Measurements from ENCODE around the gene SLC9A5. TPM values are rescaled to one million over a fixed set of nuclear protein-coding genes. Genes with fewer than 3 reads are reported as not detected.

Gene SLC9A5, protein sequence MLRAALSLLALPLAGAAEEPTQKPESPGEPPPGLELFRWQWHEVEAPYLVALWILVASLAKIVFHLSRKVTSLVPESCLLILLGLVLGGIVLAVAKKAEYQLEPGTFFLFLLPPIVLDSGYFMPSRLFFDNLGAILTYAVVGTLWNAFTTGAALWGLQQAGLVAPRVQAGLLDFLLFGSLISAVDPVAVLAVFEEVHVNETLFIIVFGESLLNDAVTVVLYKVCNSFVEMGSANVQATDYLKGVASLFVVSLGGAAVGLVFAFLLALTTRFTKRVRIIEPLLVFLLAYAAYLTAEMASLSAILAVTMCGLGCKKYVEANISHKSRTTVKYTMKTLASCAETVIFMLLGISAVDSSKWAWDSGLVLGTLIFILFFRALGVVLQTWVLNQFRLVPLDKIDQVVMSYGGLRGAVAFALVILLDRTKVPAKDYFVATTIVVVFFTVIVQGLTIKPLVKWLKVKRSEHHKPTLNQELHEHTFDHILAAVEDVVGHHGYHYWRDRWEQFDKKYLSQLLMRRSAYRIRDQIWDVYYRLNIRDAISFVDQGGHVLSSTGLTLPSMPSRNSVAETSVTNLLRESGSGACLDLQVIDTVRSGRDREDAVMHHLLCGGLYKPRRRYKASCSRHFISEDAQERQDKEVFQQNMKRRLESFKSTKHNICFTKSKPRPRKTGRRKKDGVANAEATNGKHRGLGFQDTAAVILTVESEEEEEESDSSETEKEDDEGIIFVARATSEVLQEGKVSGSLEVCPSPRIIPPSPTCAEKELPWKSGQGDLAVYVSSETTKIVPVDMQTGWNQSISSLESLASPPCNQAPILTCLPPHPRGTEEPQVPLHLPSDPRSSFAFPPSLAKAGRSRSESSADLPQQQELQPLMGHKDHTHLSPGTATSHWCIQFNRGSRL
- polyA plus RNA-seq (2013, experiment 1 of 2; ENCODE audit: insufficient read length): 3.5 TPM
- polyA plus RNA-seq (2013, experiment 2 of 2; ENCODE audit: insufficient read length): 2.2 TPM

DNA sequence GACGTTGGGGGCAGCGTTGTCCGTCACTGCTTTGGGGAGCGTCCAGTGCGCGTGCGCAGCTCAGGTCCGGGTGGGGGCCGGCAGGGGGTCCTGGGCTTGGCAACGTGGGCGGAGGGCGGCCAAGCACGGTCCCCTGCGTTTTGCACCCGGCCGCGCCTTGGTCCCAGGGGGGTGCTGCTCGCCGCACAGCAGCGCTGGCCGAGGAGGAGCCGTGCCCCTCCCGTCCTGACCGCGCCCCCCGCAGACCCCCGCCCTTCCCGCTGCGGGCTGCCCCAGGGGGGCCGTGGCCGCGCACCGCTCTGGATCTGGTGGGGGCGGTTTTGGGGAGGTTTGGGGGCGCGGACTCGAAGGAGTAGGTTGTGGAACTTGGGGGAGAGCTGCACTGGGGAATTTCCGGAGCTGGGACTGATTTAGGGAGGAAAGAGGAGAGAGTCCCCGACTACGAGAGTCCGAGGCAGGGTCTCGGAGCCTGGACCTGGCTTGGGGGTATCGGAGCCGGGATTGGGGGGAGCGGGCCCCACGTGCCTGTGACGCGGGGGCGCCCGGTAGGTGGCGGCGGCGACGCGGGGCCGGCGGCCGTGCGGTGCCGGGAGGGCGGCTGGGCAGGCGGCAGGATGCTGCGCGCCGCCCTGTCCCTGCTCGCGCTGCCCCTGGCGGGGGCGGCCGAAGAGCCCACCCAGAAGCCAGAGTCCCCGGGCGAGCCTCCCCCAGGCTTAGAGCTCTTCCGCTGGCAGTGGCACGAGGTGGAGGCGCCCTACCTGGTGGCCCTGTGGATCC, at the start of gene SLC9A5:
TSS of gene SLC9A5 (plus strand) at position 579 of the 777 bp plus-strand sequence. CDS start at position 615, 36 bp downstream.
- DNase-seq: no peak

DNA sequence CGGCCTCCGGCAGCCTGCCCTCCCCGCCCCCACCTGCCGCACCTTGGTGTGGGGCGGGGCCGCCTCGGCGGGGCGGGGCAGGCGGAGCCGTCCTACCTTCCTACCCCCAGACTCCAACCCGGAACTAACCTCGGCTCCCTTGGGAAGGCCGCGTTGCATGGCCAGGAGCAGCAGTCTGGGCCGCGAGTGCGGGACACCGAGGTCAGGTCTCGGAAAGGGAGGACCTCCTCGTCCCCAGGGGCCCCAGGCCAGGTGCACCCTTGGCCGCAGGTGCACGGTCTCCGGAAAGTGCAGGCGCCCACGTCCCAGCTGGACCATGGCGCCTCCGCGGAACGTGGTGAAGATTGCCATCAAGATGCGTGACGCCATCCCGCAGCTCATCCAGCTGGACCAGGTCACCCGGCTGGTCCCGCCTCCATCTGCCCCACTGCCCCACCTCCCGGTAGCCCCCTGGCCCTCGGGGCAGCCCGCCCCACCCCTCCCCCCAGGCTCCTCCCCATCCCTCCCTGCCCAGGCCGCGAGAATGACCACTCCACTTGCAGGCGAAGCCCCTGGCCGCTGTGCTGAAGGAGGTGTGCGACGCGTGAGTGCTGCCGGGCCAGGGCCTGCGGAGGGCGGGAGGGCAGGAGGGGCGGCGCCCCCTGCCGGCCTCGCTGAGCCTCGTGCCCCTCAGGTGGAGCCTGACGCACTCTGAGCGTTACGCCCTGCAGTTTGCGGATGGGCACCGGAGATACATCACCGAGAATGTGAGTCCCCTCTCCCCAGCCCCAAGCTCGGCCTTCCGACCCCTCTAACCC, 49.6 kb upstream of the SLC9A5 start, which contains the start of gene ELMO3:
TSS of gene ELMO3 (plus strand) at position 121 of the 797 bp plus-strand sequence. CDS start at position 317, 196 bp downstream.
- no peak for DNase-seq

DNA sequence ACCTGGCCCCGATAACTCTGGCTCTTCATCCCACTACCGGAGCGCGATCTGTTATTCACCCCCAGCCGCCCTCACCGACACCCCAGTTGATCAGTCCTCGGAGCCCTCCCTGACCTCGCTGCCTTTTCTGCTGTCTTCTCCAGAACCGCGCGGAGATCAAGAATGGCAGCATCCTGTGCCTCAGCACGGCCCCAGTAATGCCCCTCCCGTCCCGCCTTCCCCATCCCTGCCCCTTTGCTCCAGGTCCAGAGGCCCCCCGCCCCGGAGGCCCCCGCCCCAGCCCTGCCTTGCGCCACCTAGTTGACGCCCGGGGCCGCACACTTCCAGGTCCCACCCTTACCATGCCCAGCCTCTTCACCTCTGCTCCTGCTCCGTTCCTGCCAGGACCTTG, 49.0 kb upstream of the SLC9A5 start:
- DNase-seq: no peak

DNA sequence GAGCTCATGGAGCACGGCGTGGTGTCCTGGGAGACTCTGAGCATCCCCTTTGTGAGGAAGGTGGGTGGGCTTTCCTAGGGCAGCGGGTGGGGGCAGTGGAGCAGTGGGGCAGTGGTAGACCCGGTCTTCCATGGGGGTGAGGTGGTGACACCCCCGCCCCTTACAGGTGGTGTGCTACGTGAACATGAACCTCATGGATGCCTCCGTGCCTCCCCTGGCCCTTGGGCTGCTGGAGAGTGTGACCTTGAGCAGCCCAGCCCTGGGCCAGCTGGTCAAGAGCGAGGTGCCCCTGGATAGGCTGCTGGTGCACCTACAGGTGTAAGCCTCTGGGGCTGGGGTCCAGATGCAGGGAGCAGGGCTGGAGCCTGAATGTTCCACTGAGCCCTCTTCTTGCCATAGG, 48.3 kb upstream of the SLC9A5 start:
- DNase-seq: no peak

DNA sequence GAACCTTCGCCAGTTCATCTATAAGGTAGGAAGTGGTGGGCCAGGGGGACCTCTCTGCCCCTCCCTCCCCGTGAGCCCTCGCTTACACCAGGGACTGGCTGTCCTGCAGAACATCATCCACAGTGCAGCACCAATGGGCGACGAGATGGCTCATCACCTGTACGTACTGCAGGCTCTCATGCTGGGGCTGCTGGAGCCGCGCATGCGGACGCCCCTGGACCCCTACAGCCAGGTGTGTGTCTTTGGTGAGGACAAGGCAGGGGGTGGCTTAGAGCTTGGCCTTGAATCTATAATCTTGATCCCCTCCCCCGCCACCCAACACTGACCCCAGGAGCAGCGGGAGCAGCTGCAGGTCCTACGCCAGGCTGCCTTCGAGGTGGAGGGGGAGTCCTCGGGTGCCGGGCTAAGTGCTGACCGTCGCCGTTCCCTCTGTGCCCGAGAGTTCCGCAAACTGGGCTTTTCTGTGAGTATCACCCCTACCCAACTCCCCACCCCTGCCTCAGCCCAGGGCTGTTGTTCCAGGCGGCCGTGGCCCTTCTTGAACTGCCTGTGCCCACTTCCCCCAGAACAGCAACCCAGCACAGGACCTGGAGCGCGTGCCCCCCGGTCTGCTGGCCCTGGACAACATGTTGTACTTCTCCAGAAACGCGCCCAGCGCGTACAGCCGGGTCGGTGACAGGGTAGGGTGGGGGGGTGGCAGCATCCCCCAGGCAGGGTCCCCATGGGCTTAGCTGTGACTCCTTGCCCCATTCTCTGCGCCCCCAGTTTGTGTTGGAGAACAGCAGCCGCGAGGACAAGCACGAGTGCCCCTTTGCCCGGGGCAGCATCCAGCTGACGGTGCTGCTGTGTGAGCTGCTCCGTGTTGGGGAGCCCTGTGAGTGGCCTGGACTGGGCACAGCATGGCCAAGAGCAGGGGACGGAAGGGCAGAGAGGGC, 47.1 kb upstream of the SLC9A5 start:
- DNase-seq: no peak

DNA sequence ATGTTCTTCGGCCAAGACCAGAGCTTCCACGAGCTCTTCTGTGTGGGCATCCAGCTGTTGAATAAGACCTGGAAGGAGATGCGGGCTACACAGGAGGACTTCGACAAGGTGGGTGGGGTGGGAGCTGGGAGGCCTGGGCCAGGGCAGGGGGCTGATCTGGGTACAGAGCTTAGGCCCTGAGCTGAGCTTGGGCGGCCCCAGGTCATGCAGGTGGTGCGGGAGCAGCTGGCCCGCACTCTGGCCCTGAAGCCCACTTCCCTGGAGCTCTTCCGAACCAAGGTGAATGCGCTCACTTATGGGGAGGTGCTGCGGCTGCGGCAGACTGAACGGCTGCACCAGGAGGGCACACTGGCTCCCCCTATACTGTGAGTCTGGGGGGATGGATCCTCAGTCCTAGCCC, 46.4 kb upstream of the SLC9A5 start:
- DNase-seq: no peak

DNA sequence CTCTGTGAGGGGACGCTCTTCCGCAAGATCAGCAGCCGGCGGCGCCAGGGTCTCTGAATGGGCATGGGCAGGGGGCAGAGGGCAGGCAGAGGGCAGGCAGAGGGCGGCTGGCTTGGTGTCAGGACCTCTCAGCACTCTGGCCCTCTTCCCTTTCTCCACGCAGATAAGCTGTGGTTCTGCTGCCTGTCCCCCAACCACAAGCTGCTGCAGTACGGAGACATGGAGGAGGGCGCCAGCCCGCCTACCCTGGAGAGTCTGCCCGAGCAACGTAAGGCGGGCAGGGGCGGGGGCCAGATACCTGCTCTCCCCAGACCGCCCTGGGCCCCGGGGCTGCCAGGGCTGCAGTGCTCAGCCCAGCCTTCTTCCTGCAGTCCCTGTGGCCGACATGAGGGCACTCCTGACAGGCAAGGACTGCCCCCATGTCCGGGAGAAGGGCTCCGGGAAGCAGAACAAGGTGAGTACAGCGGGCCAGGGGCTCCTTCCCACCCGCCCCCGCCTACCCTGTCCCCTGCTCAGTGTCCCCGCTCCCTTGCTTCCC, 45.8 kb upstream of the SLC9A5 start:
- DNase-seq: no peak

DNA sequence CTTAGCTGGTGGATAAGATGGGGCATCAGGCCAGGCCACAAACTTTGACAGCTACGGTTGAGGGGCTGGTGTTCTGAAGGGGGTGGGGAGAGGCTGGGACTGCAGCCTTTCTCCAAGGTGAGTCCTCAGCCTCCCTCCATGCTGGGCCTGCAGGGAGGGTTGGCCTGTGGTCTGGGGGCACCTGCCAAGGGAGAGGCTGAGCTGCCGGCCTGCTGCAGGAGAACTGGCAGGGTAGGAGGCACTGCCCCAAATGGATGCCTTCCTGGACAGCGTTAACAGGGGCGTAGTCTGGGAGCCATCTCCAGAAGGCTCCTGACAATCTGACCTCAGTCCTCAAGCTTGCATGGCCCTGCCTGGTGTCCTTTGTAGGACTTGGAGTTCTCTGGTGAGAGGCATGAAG, 44.7 kb upstream of the SLC9A5 start:
- no peak for DNase-seq

DNA sequence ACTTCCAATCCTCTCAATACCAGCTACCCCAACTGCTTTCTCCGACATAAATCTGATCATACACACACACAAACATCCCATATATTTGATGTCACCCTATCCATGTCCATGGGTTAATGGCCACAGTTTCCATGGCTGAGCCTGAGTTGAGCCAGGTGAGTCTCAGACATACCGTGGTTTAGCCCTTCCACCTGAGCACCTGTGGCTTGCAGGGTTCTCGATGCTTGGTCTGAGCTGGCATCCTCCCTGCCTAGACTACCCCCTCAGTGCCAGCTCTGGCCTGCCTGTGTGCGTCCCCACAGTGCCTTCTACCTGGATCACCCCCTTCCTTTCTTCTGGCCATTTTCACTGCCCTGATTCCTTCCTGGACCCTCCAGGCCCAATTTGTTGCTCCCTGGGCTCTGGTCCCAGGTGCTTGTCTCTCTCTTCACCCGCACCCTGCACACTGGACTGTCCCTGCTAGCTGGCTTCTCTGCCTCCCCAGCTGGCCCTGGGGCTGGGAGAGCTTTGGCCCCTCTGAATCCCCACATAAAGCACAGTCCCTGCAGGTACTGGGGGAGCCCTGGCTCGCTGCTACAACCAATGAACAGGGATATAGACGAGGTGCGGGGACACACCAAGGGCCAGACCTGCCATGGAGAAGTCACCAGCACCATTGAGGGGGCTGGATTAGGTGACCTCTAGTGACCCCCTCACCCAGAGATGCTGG, 42.5 kb upstream of the SLC9A5 start:
- no peak for DNase-seq

DNA sequence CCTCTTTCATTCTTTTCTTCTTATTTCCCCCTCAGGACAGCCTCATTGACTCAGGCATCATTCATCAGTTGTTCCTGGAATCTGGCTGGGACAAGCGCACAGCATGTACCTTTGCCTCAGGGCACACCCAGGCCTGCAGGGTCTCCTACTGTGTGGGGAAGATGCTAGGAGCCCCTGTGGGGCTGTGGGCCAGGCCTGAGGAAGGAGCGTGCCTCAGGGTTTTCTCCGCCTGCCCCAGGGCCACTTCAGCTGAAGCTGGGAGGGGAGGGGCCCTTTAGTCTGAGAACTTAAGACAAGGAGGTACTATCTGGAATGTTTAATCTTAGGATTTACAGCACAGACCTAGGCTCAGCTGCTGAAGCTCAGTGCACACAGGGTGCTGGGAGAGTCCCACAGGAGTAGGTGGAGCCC, 41.9 kb upstream of the SLC9A5 start:
- no peak for DNase-seq

DNA sequence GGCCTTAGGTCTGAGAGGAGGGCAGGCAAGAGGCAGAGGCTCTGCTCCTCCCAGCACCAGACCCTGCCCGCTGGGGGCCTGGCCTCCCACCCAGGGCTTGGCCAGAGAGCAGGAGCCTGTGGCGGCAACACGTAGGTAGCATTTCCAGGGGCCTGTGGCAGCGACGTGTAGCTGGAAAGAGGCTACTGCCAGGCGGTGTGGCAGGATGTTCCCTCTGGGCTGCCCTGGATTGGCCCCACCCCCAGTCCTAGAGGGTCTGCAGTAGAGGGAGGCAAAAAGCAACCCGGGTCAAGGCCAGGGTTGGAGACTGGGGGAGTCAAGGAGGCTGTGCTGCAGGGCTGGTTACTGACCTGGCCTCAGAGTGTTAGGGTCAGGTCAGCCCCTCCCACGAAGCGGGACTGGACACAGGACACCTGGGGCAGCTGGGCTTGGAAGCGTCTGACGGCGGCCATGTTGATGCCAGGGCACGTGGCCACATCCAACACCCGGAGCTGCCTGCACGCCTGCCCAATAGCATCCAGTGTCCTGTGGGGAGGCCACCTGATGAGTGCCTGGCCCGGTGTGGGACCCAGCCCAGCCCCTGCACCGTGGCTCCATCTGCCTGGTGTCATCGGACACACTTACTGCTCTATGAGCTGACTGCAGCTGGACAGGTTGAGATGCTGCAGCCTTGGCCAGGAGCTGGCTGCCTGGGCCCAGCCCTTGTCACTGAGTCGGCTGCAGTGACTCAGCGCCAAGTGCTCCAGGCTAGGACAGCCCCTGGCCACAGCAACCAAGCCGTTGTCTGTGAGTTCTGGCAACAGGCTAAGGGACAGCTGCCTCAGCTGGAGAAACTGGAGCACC, 41.3 kb upstream of the SLC9A5 start:
- peak; percentile 61 for DNase-seq

DNA sequence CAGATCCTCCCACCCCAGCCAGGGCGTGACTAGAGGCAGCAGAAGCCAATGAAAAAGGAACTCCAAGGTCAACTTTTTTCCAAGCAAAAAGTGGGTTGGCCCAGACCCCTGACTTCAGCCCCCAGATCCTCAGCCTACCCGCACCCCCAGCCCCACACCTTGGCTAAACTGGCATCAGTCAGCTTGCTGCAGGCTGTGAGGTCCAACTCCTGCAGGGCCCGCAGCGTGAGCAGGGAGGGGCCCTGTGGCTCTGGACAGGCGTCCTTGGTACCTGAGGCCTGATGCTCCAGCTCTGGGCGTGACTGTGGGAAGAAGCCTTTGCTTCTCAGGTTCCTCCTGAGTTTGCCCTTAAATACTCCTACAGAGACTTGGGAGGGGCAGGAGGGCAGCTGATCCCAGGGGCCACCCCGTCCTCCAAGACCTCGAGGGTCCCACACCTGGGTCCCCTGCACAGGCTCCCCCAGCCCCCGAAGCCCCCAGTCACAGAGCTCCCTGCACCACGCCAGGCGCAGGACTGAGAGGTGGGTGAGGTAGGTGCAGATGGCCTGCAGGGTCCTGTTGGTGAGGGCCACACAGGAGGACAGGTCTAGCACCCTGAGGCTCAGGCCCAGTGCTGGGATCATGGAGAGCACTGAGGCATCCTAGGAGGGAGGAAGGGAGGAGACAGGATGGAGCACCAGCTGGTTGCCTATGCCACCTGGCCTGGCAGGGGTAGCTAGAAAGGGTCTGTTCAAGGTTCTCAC, 40.5 kb upstream of the SLC9A5 start:
- no peak for DNase-seq

DNA sequence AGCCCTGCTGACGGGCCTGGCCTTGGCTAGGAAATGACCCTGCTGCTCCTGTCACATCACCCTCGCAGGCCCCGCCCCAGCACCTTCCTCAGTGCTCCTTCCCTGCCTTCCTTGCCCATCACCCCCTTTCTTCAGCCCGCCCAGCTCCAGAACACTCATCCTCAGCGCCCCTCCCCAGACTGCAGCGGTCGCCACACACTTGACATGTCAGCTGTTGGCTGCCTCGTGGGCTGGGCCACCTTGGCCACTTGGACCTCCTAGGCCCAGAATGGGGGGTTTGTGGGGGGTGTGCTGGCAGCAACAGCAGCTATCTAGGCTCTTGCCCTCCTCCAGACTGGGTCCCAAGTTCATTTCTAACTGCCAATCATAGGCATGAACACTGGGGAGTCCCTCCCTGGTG, 39.2 kb upstream of the SLC9A5 start:
- no peak for DNase-seq

DNA sequence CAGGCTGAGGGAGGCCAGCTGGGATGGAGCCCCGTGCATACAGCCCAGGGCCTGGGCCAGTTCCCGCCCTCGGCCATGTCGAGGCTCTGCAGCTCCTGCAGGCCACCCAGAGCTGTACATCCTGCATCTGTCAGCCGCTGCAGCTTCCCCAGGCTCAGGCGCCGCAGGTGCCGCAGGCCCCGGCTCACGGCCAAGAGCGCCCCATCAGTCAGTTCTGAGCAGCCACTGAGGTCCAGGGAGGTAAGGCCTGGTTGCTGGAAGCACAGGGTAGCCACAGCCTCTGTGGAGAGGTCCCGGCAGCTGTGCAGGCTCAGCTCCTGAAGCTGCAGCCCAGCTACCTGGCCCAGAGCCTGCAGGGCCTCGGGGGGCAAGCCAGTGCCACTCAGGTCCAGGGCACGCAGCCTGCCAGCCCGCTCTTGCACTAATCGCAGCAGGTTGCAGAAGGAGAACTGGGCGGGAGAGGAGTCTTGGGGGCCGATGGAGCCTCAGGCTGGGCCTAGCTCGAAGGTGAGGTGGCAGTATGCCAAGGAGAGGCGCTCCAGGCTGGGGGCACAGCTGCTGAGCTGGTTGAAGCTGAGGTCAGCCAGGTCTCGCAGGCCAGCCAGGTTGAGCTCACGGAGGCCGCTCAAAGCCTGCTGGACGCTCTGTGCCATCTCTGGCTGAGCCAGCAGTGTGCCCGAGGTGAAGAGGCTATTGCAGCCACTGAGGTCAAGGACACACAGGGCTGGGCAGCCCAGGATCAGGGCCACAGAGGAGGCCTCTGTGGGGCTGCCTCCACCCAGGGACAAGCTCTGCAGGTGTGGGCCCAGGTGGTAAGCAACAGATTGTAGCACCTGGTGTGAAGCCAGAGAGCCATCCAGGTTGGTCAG, 38.5 kb upstream of the SLC9A5 start:
- no peak for DNase-seq

DNA sequence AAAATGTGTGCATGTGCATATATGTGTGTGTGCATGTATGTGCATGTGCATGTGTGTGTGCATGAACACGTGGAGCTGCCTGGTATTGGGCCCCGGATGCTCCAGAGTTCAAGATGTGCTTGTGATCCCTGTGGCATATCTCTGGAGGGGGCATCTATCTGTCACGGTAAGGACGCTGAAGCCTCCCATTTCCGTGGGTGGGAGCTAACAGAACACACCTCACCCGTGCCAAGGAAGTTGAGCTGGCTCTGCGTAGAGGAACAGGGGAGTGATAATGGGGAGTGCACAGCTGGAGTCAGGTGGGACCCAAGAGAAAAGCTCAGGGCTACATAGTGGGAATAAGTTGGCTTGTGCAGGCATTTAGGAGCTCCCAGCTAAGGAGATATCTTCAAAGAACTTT, 37.1 kb upstream of the SLC9A5 start:
- no peak for DNase-seq

DNA sequence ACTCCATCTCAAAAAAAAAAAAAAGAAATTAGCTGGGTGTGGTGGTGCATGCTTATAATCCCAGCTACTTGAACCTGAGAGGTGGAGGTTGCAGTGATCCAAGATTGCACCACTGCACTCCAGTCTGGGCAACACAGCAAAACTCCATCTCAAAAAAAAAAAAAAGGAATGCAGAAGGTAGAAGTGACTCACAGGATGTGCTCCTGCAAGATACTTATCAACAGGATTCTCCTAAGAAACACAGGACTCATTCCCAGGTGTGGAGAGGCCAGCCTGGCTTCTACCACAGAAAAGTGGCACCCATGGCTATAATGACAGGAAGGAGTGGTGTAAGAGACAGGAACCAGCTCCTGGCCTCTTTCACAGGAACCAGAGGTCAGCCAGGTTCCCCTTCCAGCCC, 36.0 kb upstream of the SLC9A5 start:
- no peak for DNase-seq
